Activated T-helper 2 cell treated with anti-CD3 and anti-CD28 coated beads, Interferon-gamma antibody, Interleukin-2, Interleukin-4, amounts not matched to agents 10 μg/mL and 5 μg/mL and 100 μg/mL, durations not matched to agents 14 hours and 24 hours and 36 hours (primary cell): ENCODE results near the gene APBB1IP. TPM values are rescaled to one million over a fixed set of nuclear protein-coding genes. Genes with fewer than 3 reads are reported as not detected.
A peak's percentile ranks its signal among the peaks of the same experiment; 100 is the strongest.
"Not testable (repeated sequence)": the region's sequence is repeated elsewhere in the genome, so short reads cannot be mapped to it uniquely, and the experiment has no call there.

ENCODE experiments used
- DNase-seq: peaks from one replicate; pipeline ENCODE4 v3.0.0; 2021; ENCODE audit warnings: low spot score
- H3K27ac Mint-ChIP-seq: one replicate; pipeline ENCODE4 v1.8.0; 2021; ENCODE audit warnings: mixed read lengths
- H3K27me3 Mint-ChIP-seq: one replicate; pipeline ENCODE4 v1.8.0; 2021; ENCODE audit warnings: low read depth, mixed read lengths
- H3K36me3 Mint-ChIP-seq: one replicate; pipeline ENCODE4 v1.8.0; 2021; ENCODE audit warnings: low read depth, mixed read lengths
- H3K4me1 Mint-ChIP-seq: one replicate; pipeline ENCODE4 v1.8.0; 2021; ENCODE audit warnings: low read depth, mixed read lengths
- H3K4me3 Mint-ChIP-seq: one replicate; pipeline ENCODE4 v1.8.0; 2021; ENCODE audit warnings: low read depth, mild to moderate bottlenecking, moderate library complexity, mixed read lengths
- H3K9me3 Mint-ChIP-seq: one replicate; pipeline ENCODE4 v1.8.0; 2021; ENCODE audit warnings: mixed read lengths
- intact Hi-C: fragments of 100-400 bp; cut with micrococcal nuclease; formaldehyde crosslinking; loops from one replicate; pipeline ENCODE4 v1.15.1; 2023
- total RNA-seq: library from RNA; stranded (reverse); gene quantifications from 2 replicates; pipeline ENCODE4 v1.2.3, GENCODE V29; 2022

APBB1IP gene
- total RNA-seq, 1 donor from 2014 or later = 47.4 TPM

DNA sequence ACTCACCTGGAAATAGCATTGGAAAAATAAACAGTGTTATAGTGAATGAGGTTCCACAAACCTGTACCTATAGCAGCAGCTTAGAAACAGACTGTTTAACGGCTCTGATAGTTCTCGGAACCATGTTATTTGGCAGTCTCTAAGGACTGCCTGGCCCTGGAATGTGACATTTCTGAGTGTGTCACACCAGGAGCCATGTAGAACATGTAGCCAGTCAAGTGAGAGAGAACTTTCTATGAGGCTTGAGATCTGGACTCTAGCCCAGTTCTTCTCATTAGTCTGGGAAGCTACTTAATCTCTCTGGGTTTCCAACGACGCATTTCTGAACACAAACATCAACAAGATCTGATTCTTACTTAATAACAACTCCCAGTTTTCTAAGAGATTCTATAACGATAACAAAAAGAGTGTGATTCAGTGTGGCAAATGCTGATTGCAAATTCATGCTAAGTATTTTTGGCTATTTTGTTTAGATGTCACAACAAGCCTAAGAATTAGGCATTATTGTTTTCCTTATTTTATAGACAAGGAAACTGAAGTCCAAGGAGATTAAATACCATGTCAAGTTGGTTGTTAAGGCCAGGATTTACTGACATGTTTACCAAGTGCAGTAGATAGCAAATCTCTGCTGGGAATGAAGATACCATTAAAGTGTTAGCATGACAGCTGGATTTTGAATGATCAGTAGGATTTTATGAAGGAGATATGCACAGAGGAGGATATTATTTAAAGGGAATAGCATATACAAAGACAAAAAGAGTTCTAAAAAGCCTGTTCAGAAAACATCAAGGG is 47.2 kb downstream of the APBB1IP start:
- Mint-ChIP-seq H3K27ac (peak overlapping the region; percentile 45), H3K4me1 (peaks cover 63% of the 10 kb centered on the region), H3K27me3 (no peaks in the 10 kb centered on the region), H3K4me3 (no peak overlapping the region), H3K9me3 (no peaks in the 10 kb centered on the region), H3K36me3 (peaks cover 17% of the 10 kb centered on the region)
- intact Hi-C loops = loop anchor here (10.0 kb wide), 3 partner anchors 249 to 669 kb away; partner anchors contain the start of genes ANKRD26, MASTL and YME1L1
- DNase-seq = no peak

DNA sequence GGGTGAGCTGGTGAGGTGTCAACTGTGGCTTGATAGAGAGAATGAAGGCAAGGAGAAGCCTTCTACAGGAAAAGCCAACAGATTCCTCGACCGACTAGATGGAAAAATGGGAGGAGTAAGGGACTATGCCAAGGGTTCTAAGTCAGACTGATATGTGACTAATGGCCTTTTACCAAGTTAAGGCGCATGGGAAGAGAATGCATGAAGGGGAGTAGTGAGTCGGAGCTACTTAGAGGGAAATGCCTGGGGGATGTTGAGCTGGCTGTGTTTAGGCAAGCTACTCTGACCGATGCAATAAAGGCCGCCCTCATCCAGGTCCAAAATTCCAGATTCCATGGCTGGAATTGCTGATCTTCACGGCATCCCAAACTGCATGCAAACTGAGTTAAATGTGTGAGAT is 48.2 kb downstream of the APBB1IP start:
- Mint-ChIP-seq H3K27ac (peak overlapping the region; percentile 98), H3K4me1 (peaks cover 56% of the 10 kb centered on the region), H3K36me3 (peaks cover 17% of the 10 kb centered on the region), H3K4me3 (peak overlapping the region; percentile 76), H3K27me3 (no peaks in the 10 kb centered on the region), H3K9me3 (no peaks in the 10 kb centered on the region)
- intact Hi-C loops = loop anchor here (10.0 kb wide), 3 partner anchors 248 to 668 kb away; partner anchors contain the start of genes ANKRD26, MASTL and YME1L1
- DNase-seq = no peak

DNA sequence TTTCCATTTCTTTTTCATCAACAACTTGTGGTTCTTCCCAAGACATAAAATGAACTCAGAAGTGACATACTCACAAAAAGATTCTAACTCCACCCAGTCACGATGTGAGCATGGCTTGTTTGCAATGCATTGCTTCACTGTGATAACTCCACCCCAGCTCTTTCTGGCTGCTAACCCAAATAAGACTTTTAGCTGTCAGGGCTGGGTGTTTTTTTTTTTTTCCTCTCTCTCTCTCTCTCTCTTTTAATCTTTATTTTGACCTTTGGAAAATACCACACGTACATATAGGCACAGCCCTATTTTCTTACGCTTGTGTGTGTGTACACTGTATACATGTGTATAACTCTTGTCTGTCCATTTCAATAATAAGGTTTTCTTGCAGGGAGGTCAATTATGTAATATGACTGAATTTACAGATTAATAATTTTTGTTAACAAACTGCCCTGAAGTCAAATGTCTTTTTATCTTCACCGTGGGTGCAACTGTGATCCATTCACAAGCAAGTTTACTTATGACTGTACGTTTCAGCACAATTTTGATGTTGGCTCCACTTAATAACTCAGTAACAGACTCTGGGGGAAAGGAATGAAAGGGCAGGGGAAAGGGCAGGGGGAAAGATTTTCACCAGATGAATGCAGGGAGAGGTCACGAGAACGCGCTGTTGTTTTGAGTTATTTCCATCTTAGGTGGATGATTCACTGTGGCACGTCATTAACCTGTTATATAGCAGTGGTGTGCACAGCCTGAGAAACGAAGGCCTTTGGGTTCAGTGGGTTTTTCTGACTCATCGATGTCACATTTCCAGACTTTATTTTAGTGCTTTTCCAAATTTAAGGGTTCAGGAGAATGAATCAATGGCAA is 49.1 kb downstream of the APBB1IP start:
- Mint-ChIP-seq H3K27me3 (no peaks in the 10 kb centered on the region), H3K9me3 (no peaks in the 10 kb centered on the region), H3K4me3 (peak overlapping the region; percentile 76), H3K27ac (peak overlapping the region; percentile 98), H3K36me3 (peaks cover 21% of the 10 kb centered on the region), H3K4me1 (peaks cover 52% of the 10 kb centered on the region)
- intact Hi-C loops = loop anchor here (1.0 to 10.0 kb wide), 8 partner anchors 12 to 668 kb away; partner anchors contain the start of genes ANKRD26, APBB1IP, MASTL and YME1L1
- DNase-seq = peak; percentile 65

DNA sequence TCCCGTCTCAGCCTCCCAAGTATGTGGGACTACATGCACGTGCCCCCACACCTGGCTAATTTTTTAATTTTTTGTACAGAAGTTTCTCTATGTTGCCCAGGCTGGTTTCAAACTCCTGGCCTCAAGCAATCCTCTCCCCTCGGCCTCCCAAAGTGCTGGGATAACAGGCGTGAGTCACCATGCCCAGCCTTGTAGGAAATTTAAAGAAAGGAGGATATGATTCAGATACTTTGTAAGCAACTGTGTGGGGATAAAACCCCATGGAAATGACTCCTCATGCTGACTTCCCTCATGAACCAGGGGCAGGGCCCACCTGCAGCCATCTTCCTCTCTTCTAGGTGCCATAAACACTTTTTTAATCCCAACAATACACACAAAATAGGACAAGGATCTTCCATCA is 50.2 kb downstream of the APBB1IP start:
- peaks cover 46% of the 10 kb centered on the region for H3K4me1 Mint-ChIP-seq
- no peak for DNase-seq
- H3K4me3 Mint-ChIP-seq = peak overlapping the region; percentile 45
- intact Hi-C loops = loop anchor here (10.0 kb wide), 3 partner anchors 246 to 666 kb away; partner anchors contain the start of genes ANKRD26, MASTL and YME1L1
- H3K36me3 Mint-ChIP-seq = peaks cover 32% of the 10 kb centered on the region
- H3K27ac Mint-ChIP-seq = peak overlapping the region; percentile 98
- H3K27me3 Mint-ChIP-seq = no peaks in the 10 kb centered on the region
- no peaks in the 10 kb centered on the region for H3K9me3 Mint-ChIP-seq

DNA sequence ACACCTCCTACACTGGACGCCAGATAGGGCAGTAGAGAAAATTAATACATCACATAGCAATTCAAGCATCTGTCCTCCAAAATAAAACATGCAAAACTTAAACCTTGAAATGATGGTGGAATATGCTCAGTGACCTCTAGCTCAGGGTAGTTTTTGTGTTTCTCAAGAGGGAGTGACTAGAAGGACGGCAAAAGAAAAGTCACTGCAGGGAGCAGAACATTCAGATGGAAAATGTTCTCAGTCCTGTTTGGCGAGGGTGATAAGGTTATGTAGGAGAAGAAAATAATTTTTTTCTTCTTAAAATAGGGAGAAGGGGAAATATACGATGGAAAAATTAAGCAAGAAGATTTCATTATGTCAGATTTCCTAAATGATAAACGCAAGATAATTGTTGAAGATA is 50.9 kb downstream of the APBB1IP start:
- Mint-ChIP-seq H3K4me1 (peaks cover 38% of the 10 kb centered on the region), H3K4me3 (no peak overlapping the region), H3K36me3 (peaks cover 40% of the 10 kb centered on the region), H3K27ac (peak overlapping the region; percentile 98), H3K27me3 (no peaks in the 10 kb centered on the region), H3K9me3 (no peaks in the 10 kb centered on the region)
- intact Hi-C loops = loop anchor here (10.0 kb wide), 3 partner anchors 246 to 666 kb away; partner anchors contain the start of genes ANKRD26, MASTL and YME1L1
- DNase-seq = no peak

DNA sequence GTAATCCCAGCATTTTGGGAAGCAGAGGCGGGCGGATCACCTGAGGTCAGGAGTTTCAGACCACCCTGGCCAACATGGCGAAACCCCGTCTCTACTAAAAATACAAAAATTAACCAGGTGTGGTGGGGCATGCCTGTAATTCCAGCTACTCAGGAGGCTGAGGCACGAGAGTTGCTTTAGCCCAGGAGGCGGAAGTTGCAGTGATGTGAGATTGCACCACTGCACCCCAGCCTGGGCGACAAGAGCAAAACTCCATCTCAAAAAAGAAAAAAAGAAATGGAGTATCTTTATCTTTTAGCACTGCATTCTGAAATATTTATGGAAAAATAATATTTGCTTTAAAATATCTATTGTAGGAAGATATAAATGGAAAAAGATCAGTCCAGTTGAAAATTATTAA is 52.2 kb downstream of the APBB1IP start:
- H3K27me3 Mint-ChIP-seq, H3K9me3 Mint-ChIP-seq, H3K4me3 Mint-ChIP-seq, DNase-seq, intact Hi-C loops, H3K27ac Mint-ChIP-seq: not testable (repeated sequence)
- Mint-ChIP-seq H3K4me1 (peaks cover 34% of the 10 kb centered on the region), H3K36me3 (peaks cover 51% of the 10 kb centered on the region)

DNA sequence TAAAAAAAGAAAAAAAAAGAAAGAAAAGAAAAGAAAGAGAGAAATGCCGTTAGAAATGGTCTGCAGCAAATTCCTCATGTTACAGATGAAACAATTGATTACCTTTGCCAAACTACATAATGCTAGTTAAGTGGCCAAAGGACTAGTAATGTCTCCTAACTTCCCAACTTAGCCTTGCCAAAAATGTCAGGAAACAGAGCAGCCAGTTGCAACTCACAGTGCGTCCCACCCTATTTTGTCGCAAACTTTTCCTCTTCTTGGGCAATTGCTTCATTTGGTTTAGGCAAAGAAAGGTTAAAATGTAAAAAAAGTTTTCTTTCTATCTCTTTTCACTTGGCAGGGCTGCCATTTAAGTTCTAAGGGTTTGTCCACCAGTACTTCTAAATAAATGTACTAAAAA is 53.1 kb downstream of the APBB1IP start:
- H3K36me3 Mint-ChIP-seq = peaks cover 56% of the 10 kb centered on the region

DNA sequence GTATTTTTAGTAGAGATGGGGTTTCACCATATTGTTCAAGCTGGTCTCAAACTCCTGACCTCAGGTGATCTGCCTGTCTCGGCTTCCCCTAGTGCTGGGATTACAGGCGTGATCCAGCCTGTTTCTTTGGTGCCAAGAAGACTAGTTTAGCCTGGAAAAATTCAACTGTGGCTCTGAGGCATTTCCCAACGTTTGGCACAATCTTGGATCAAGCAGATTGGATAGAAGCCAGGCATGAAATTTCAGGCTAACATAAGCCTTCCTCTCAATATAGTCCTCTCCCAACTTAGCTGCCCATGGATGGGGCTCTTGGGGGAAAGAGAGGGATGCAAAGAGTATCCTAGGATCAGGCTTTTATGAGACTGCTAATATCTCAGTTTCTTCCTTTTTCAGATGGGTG is 53.8 kb downstream of the APBB1IP start:
- intact Hi-C loops = no loop called here
- H3K27me3 Mint-ChIP-seq = no peaks in the 10 kb centered on the region
- no peak overlapping the region for H3K27ac Mint-ChIP-seq
- no peaks in the 10 kb centered on the region for H3K9me3 Mint-ChIP-seq
- no peak overlapping the region for H3K4me3 Mint-ChIP-seq
- no peak for DNase-seq
- H3K36me3 Mint-ChIP-seq = peaks cover 59% of the 10 kb centered on the region
- peaks cover 21% of the 10 kb centered on the region for H3K4me1 Mint-ChIP-seq

More for the DNA sequence above, 53.1 kb downstream of the APBB1IP start:
- Mint-ChIP-seq H3K9me3 (no peaks in the 10 kb centered on the region), H3K4me1 (peaks cover 27% of the 10 kb centered on the region), H3K27ac (no peak overlapping the region), H3K27me3 (no peaks in the 10 kb centered on the region), H3K4me3 (no peak overlapping the region)
- no peak for DNase-seq
- intact Hi-C loops = no loop called here

DNA sequence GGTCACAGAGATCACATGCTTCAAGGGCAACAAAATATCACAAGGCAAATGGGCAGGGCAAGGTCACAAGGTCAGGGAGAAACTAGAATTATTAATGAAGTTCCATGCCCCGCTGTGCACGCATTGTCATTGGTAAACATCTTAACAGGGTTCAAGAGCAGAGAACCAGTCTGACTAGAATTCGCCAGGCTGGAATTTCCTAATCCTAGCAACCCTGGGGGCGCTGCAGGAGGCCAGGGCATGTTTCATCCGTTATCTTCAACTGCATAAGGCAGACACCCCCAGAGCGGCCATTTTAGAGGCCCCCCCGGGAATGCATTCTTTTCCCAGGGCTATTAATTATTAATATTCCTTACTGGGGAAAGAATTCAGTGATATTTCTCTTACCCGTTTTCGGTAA is 54.6 kb downstream of the APBB1IP start:
- H3K4me3 Mint-ChIP-seq, DNase-seq, intact Hi-C loops, H3K27me3 Mint-ChIP-seq, H3K27ac Mint-ChIP-seq, H3K9me3 Mint-ChIP-seq: not testable (repeated sequence)
- H3K36me3 Mint-ChIP-seq = peaks cover 59% of the 10 kb centered on the region
- peaks cover 13% of the 10 kb centered on the region for H3K4me1 Mint-ChIP-seq

DNA sequence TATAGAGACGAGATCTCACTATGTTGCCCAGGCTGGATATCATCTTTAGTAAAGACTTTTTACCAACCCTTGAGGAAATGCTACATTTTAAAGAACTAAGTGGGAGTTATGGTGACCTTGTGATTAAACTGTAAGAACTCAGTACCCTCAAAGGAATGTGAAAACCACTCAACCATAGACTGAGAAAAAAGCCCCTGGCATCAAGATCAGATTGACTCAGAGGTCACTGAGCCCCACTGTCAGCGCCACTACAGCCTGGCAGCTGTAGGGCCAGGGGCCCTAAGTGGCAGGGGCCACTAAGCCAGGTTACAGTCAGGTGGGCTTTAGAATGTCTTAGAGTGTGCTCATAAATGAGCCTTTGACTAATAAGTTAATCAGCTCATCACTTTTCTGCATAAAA is 55.9 kb downstream of the APBB1IP start:
- Mint-ChIP-seq H3K9me3 (no peaks in the 10 kb centered on the region), H3K36me3 (peaks cover 54% of the 10 kb centered on the region), H3K4me3 (no peak overlapping the region), H3K27ac (no peak overlapping the region), H3K4me1 (peaks cover 2% of the 10 kb centered on the region), H3K27me3 (no peaks in the 10 kb centered on the region)
- DNase-seq = no peak
- intact Hi-C loops = no loop called here

DNA sequence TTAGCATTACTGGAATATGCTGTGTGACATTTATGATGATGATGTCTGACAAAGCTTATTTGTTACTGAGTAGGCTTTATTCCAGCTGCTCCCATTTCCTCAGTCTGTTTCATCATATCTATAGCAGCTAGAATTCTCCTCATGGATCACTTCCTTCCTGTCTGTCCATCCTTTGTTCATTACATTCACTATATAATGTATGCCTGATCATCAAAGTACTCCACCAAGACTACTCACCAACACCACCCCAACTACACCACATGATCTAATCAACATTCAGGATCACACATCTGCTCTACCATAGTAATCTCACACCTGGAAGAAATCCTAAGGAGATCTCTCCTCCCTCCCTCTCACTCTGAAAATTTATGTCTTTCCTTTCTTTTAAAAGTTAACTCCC is 61.3 kb downstream of the APBB1IP start:
- H3K27ac Mint-ChIP-seq = no peak overlapping the region
- H3K4me3 Mint-ChIP-seq = no peak overlapping the region
- H3K4me1 Mint-ChIP-seq = peaks cover 4% of the 10 kb centered on the region
- intact Hi-C loops = no loop called here
- peaks cover 60% of the 10 kb centered on the region for H3K36me3 Mint-ChIP-seq
- H3K9me3 Mint-ChIP-seq = no peaks in the 10 kb centered on the region
- no peak for DNase-seq
- H3K27me3 Mint-ChIP-seq = no peaks in the 10 kb centered on the region

DNA sequence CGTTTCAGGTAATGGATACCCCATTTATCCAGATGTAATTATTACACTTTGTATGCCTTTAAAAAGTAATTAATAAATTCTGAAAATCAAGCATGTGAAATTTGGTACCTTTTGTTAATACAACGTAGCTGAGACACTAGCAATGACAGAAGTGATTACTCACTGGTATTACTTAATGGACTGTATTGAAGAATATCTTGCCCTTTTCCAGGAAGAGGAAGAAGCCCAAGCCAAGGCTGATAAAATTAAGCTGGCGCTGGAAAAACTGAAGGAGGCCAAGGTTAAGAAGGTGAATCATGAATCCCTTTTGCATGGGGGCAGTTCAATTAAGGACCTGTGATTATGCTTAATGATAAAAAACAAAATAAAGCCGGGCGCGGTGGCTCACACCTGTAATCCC is 64.8 kb downstream of the APBB1IP start:
- H3K27ac Mint-ChIP-seq = no peak overlapping the region
- H3K4me3 Mint-ChIP-seq = no peak overlapping the region
- DNase-seq = no peak
- H3K9me3 Mint-ChIP-seq = no peaks in the 10 kb centered on the region
- intact Hi-C loops = no loop called here
- peaks cover 10% of the 10 kb centered on the region for H3K4me1 Mint-ChIP-seq
- H3K27me3 Mint-ChIP-seq = no peaks in the 10 kb centered on the region
- H3K36me3 Mint-ChIP-seq = peaks cover 66% of the 10 kb centered on the region
